Measurements from ENCODE around the gene C14orf119.

DNA sequence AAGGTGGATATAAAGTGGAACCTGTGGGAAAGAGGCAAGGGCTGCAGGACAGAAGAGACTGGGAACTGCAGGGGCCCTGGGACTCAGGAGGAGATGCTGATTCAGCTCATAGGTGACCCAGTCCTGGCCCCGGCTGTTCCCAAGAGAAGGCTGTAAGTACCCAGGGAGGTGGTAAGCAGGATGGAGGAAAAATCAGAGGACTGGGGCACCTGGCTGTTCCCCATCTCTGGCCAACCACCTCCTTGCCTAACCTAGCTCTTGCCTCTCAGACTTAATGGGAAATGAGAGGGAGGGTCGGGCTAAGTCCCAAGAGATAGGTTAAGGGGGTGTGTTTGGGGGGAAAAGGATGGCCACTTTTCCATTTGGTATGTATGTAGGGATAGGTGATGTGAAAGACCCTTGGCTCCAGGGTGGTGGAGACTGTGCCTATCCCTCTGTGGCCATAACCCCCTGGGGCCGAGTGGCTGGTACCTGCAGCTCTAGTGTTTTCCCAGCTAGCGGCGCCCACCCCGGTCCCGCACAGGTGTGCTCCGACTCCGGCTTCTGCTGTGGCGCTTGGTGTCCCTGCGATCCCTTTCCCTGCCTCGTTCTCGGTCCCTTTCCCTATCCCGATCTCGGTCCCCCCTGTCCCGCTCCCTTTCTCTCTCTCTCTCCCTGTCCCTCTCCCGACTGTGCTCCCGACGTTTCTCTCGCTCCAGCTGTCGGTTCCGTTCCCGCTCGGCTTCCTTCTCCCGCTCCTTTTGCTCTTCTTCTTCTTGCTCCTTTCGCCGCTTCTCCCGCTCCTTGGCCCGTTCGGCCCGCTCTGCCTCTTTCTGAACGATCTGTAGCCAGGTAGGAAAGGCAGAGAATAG, 36.4 kb upstream of the C14orf119 start:
- TF ChIP-seq CTCF (IDR thresholded peaks at IDR 0.05): no peak
- TF ChIP-seq POLR2A (IDR thresholded peaks at IDR 0.05): no peak
